ENCODE data around the gene CCNY.

CCNY gene

DNA sequence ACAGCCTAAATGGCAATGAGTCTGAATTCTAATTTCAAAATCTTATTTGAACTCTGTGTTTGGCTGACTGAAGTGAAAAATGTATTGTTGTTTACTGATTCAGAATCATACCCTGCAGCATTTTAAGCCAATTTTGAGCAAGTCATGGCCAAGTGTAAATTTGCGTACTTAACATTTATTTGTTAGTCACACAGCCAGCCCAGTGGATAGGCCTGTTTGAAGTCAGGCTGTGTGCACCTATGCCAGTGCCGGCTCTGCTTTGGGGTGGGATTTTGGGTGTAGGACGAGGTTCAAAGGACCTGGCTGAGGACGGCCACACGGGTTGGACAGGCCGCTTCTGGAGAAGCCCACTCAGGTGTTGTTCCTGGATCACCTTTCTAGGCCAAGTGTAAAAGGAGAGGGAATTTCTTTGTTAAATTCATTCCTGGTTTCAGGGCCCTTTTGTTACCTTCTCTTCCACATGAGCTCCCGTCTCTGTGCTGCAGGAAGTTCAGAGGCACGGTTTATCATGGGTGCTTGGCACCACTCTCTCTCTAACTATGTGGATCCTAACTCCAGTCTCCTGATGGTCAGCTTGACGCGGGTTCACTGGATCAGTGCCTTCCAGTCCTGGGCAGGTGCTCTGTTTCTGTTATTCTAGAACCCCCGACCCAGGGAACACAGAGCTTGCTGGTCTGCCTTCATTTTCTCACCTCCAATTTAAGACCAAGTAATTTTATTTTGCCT is 84.7 kb downstream of the CCNY start:
- TF ChIP-seq CREB1 (IDR thresholded peaks at IDR 0.05; ENCODE audit: low read depth) (no peak), FOXM1 (IDR thresholded peaks at IDR 0.05; ENCODE audit: borderline replicate concordance, low read depth) (no peak), RAD21 (IDR thresholded peaks at IDR 0.05; ENCODE audit: low read depth) (no peak), TCF12 (IDR thresholded peaks at IDR 0.05; ENCODE audit: low read depth) (no peak), YY1 (IDR thresholded peaks at IDR 0.05; ENCODE audit: low read depth) (no peak), ZBTB7A (IDR thresholded peaks at IDR 0.05; ENCODE audit: low read depth) (no peak), CEBPB (IDR thresholded peaks at IDR 0.05) (no peak), TAF1 (IDR thresholded peaks at IDR 0.05; ENCODE audit: low read depth) (no peak), EP300 (IDR thresholded peaks at IDR 0.05; ENCODE audit: borderline replicate concordance) (no peak), NFIC (IDR thresholded peaks at IDR 0.05) (no peak), EGR1 (IDR thresholded peaks at IDR 0.05) (no peak), TEAD4 (IDR thresholded peaks at IDR 0.05) (no peak)
- TF ChIP-seq, protein P1, sequence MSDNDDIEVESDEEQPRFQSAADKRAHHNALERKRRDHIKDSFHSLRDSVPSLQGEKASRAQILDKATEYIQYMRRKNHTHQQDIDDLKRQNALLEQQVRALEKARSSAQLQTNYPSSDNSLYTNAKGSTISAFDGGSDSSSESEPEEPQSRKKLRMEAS (IDR thresholded peaks at IDR 0.05) = no peak
- TF ChIP-seq, protein P2, sequence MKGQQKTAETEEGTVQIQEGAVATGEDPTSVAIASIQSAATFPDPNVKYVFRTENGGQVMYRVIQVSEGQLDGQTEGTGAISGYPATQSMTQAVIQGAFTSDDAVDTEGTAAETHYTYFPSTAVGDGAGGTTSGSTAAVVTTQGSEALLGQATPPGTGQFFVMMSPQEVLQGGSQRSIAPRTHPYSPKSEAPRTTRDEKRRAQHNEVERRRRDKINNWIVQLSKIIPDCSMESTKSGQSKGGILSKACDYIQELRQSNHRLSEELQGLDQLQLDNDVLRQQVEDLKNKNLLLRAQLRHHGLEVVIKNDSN (IDR thresholded peaks at IDR 0.05) = no peak
- TF ChIP-seq, protein P3, sequence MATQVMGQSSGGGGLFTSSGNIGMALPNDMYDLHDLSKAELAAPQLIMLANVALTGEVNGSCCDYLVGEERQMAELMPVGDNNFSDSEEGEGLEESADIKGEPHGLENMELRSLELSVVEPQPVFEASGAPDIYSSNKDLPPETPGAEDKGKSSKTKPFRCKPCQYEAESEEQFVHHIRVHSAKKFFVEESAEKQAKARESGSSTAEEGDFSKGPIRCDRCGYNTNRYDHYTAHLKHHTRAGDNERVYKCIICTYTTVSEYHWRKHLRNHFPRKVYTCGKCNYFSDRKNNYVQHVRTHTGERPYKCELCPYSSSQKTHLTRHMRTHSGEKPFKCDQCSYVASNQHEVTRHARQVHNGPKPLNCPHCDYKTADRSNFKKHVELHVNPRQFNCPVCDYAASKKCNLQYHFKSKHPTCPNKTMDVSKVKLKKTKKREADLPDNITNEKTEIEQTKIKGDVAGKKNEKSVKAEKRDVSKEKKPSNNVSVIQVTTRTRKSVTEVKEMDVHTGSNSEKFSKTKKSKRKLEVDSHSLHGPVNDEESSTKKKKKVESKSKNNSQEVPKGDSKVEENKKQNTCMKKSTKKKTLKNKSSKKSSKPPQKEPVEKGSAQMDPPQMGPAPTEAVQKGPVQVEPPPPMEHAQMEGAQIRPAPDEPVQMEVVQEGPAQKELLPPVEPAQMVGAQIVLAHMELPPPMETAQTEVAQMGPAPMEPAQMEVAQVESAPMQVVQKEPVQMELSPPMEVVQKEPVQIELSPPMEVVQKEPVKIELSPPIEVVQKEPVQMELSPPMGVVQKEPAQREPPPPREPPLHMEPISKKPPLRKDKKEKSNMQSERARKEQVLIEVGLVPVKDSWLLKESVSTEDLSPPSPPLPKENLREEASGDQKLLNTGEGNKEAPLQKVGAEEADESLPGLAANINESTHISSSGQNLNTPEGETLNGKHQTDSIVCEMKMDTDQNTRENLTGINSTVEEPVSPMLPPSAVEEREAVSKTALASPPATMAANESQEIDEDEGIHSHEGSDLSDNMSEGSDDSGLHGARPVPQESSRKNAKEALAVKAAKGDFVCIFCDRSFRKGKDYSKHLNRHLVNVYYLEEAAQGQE (IDR thresholded peaks at IDR 0.05; ENCODE audit: low read depth) = no peak

DNA sequence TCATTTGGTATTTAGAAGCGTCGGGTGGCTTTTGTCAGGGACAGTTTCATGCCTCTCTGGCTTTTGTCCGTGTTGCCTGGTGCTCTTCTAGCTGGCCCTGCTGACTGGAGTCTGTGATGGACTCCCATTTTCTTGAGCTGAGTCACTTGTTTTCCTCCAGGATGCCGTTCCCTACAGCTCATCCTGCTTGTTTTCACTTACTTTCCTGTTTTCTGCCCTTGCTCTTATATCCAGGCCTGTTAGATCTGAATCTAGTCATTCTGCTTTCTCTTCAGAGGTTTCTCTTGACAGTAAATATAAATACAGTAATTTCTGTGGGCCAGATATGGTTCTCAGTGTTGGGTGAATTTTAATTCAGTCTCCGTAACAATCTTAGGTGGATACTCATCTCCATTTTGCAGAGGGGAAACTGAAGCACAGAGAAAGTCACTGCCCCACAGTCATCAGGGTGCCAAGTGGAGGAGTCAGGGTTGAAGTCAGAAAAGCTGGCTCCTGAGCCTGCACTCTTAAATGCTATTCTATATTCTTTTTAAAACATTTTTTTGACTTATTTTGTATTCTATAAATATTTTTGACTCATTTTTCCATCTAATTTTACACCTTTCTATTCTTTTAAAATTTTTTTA is 85.4 kb downstream of the CCNY start:
- TF ChIP-seq EP300 (IDR thresholded peaks at IDR 0.05; ENCODE audit: borderline replicate concordance) (no peak), CREB1 (IDR thresholded peaks at IDR 0.05; ENCODE audit: low read depth) (no peak), TAF1 (IDR thresholded peaks at IDR 0.05; ENCODE audit: low read depth) (no peak), TEAD4 (IDR thresholded peaks at IDR 0.05) (no peak)
- TF ChIP-seq, protein P3 (IDR thresholded peaks at IDR 0.05; ENCODE audit: low read depth) = no peak
- TF ChIP-seq, protein P2 (IDR thresholded peaks at IDR 0.05) = no peak

DNA sequence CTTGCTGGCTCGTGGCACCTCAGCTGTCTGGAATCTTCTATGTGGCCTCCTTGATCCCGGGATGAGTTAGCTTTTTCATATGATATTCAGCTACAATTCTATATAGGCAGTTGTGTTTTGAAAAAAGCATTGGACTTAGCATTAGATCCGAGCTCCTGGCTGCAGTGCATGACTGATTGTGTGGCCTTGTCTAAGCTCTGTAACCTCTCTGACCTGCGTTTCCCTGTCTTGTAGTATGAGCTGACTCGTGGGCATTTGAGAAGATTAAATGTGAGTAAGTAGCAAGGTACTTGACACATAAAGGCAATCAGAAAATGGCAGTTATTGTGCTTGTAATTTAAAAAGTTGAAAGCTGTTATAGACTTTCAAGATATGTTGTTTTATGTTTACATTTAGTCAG is 85.9 kb downstream of the CCNY start:
- TF ChIP-seq TCF12 (IDR thresholded peaks at IDR 0.05; ENCODE audit: low read depth) (no peak), TAF1 (IDR thresholded peaks at IDR 0.05; ENCODE audit: low read depth) (no peak), NFIC (IDR thresholded peaks at IDR 0.05) (no peak), CEBPB (IDR thresholded peaks at IDR 0.05) (no peak), YY1 (IDR thresholded peaks at IDR 0.05; ENCODE audit: low read depth) (no peak), ZBTB7A (IDR thresholded peaks at IDR 0.05; ENCODE audit: low read depth) (no peak), EP300 (IDR thresholded peaks at IDR 0.05; ENCODE audit: borderline replicate concordance) (no peak), TEAD4 (IDR thresholded peaks at IDR 0.05) (no peak), EGR1 (IDR thresholded peaks at IDR 0.05) (no peak), RAD21 (IDR thresholded peaks at IDR 0.05; ENCODE audit: low read depth) (no peak), CREB1 (IDR thresholded peaks at IDR 0.05; ENCODE audit: low read depth) (no peak), FOXM1 (IDR thresholded peaks at IDR 0.05; ENCODE audit: borderline replicate concordance, low read depth) (no peak)
- TF ChIP-seq, protein P2 (IDR thresholded peaks at IDR 0.05) = no peak
- TF ChIP-seq, protein P1 (IDR thresholded peaks at IDR 0.05) = no peak
- TF ChIP-seq, protein P3 (IDR thresholded peaks at IDR 0.05; ENCODE audit: low read depth) = no peak

All from Ishikawa (cell line).